GM21526 (cell line): Measurements from ENCODE around the gene PTCSC3.
"Not testable (repeated sequence)": the region's sequence is repeated elsewhere in the genome, so short reads cannot be mapped to it uniquely, and the experiment has no call there.

ENCODE experiments used
- ATAC-seq: cut with Tn5 transposase; IDR thresholded peaks from one replicate; pipeline ENCODE4 v1.9.1; 2021; ENCODE audit warnings: moderate library complexity; ENCODE audit not compliant: unreplicated experiment, low FRiP score

Gene PTCSC3

DNA sequence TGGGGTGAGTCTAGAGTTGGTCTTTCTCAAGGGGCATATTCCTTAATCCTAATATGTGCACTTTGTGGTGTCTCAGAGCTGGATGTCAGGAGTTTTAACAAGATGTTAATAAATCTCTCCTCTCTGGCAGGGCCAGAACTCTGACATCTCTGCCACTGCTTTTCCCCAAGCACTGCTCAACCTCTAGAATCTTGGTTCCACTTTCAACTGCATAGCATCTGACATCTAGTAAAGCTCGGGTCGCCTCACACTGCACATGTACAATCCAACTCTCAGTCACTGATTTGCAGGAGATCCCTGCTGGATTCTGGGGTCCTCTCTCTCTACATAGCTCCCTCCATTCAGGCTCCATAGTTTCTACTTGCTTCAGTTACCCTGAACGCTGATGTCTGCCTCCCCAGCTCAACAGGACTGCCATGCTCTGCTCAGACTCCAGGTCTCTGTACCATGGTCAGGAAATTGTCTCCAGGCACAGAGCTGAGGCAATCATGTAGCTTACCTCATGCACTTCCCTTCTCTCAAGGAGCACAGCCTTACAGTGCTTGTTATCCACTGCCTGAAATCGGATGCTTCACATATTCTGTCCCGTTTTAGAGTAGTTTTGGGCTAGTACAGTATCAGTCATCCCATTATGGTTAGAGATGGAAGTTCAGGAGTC, 1.6 kb downstream of the PTCSC3 start:
- ATAC-seq = no peak

DNA sequence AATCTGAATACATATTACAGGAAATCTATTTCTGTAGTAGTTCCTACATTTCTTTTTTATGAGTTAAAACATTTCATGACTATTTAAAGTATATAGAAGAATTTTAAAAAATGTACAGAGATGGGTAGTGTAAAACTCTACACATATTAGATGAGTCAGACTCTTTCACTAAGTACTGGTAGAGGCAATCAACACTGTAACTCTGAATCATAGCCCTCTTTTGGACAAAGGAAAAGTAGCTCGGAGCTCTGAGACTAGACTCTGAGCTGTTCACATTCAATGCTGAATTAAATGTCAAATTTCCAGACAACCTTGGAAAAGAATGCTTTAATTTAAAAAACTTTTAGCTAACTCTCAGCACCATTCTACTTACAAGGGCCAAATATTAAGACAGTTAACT, 3.4 kb downstream of the PTCSC3 start:
- ATAC-seq = no peak

DNA sequence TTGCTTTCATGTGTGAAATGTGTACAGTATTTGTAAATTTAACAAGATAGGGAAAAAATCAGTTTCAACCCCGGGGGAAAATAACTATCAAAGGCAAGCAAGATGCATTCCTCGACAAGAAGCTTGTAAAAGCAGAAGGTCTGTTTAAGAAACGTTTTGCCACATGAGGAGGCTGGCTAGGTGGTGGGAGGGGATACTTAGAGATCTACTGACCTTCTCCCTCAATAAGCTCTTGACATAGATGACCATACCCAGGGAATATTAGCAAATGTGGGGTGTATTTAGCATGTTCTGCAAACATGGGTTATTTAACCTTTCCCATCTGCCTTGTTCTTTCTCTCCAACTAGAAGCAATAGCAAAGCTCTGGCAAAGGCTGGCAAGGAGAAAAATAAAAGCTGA, 4.9 kb downstream of the PTCSC3 start:
- no peak for ATAC-seq

DNA sequence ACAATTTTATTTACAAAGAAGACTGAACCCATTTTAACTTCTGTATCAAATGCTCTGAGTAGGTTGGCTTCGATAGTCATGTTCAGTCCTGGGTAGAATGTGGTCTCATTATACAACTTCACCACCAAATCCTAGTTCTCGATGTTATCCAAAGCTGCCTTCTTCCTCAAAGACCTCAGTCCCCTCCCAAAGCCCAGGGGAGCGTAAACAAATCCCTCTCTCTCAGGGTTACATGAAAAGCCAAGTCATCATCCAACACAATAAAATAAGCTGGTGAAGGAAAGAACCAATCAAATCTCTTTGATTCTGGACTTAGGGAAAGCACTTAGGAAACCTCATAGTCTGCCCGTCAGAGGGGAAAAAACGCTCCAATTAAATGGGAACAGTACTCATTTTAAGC, 9.1 kb downstream of the PTCSC3 start:
- ATAC-seq = no peak

DNA sequence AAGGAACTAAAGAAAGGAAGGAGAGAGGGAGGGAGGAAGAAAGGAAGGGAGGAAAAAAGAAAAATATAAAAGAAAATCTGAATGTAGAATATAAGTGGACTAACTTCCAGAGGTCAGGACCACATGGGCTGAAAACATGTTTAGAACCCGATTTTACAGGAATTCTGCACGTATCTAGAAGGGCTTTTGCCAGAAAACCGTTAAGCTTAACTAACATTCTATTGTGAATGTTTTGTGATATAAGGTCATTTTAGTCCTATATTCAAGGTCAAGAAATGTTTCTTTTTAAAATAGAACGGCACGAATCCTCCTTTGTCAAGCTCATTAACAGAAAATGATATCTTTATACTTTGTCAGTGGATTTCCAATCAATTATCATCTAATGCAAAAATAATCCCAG, 13.1 kb downstream of the PTCSC3 start:
- no peak for ATAC-seq

DNA sequence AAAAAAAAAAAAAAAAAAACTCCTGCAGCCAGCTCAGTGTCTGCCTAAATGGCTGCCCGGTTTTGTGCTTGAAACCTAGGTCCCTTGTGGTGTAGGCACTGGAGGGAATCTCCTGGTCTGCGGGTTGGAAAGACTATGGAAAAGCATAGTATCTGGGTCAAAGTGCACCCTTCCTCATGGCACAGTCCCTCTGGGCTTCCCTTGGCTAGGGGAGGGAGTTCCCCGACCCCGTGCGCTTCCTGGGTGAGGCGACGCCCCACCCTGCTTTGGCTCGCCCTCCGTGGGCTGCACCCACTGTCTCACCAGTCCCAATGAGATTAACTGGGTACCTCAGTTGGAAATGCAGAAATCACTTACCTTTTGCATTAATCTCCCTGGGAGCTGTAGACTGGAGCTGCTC, 14.3 kb downstream of the PTCSC3 start:
- ATAC-seq = no peak

DNA sequence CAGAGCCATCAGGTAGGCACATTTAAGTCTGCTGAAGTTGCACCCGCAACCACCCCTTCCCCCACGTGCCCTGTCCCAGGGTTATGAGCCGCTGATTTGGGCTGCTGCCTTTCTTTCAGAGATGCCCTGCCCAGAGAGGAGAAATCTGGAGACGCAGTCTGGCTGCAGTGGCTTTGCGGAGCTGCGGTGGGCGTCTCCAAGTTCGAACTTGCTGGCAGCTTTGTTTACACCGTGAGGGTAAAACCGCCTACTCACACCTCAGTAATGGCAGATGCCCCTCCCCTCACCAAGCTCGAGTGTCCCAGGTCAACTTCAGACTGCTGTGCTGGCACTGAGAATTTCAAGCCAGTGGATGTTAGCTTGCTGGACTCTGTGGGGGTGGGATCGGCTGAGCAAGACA, 14.7 kb downstream of the PTCSC3 start:
- ATAC-seq = no peak

DNA sequence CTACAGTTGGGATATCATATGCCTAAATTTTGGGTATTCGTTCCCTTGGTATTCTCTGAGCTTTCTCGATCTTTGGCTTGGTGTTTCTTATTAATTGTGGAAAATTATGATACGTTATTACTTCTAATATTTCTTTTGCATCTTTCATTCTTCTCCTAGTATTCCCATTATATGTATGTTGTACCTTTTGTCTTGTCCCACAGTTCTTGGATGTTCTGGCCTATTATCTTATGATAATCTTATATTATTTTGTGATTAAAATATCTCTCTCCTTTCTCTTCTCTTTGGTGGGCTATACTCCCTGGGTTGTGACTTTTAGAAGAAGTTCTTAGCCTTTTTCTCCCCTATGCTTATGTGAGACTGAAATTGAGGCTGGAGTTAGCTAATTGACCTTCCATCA, 25.2 kb downstream of the PTCSC3 start:
- ATAC-seq = no peak

DNA sequence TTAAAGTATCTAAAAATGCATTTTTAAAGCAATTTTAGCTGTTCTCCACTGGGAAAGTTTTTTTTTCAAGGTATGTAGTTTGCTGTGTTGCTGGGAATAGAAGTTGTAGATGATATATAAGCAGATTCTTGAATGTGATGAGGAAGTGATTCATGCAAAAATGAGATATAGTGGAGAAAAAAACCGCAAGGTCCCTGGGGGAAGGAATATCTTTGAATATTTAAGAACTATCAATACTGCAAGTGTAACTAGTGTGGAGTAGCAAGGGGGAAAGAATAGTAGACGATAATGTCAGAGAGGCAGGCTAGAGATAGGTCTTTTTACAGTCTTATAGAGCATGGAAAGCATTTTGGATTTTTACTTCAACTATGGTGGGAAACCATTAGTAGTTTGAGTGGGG, 42.5 kb downstream of the PTCSC3 start:
- ATAC-seq = no peak

DNA sequence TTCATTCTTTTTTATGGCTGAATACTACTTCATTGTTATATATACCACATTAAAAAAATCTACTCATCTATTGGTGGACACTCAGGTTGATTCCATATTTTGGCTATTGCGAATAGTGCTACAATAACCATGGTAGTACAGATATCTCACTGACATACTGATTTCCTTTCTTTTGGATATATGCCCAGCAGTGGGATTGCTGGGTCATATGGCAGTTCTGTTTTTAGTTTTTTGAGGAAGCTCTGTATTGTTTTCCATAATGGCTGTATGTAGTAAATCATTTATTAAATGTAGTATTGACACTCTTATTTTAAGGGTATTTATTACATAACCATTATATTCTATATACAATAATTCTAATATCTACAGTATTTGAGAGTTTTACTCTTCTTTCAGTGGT, 43.7 kb downstream of the PTCSC3 start:
- ATAC-seq = no peak

DNA sequence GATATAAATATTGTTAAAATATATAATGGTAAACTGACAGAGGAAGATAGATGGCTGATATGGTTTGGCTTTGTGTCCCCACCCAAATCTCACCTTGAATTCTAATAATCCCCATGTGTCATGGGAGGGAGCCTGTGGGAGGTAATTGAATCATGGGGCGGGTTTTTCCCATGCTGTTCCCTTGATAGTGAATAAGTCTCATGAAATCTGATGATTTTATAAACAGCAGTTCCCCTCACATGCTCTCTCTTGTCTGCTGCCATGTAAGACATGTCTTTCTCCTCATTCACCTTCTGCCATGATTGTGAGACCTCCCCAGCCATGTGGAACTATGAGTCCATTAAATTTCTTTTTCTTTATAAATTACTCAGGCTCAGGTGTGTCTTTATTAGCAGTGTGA, 46.3 kb downstream of the PTCSC3 start:
- ATAC-seq = no peak

DNA sequence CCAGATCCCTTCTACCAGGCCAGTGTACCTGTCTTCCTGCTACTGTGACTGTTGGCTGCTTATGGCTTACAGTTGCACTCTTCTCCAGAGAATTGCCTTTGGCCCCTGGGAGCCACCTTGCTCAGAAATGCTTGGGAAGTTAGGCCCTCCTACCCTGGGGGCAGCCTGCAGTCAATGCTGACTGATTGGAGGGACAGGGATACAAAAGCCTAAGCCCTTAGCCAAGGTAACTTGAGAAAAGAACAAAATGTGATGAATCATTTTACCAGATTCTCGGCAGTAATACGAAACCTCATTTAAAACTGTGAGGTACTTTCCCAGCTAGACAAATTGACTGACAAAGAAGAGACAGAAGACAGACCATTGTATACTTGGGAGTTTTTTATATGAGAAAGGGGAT, 47.3 kb downstream of the PTCSC3 start:
- no peak for ATAC-seq

DNA sequence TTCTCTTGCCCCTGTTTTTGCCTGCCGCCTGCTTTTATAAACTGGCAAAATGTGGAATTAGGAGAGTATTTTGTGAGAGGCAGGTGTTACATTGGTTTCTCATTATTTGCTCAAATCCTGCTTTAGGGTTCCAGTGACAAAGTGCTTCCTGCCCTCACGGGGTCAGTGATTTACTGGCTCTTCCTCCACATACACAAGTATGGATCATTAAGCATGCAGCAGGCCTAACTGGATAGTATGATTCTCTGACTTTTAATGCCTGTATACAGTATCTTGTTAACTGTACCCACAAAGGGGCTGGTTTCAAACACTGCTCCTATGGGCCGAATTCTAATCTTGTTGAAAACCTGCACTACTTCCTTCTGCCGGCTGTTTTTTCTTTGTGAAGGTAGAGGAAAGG, 63.2 kb downstream of the PTCSC3 start:
- ATAC-seq = no peak

DNA sequence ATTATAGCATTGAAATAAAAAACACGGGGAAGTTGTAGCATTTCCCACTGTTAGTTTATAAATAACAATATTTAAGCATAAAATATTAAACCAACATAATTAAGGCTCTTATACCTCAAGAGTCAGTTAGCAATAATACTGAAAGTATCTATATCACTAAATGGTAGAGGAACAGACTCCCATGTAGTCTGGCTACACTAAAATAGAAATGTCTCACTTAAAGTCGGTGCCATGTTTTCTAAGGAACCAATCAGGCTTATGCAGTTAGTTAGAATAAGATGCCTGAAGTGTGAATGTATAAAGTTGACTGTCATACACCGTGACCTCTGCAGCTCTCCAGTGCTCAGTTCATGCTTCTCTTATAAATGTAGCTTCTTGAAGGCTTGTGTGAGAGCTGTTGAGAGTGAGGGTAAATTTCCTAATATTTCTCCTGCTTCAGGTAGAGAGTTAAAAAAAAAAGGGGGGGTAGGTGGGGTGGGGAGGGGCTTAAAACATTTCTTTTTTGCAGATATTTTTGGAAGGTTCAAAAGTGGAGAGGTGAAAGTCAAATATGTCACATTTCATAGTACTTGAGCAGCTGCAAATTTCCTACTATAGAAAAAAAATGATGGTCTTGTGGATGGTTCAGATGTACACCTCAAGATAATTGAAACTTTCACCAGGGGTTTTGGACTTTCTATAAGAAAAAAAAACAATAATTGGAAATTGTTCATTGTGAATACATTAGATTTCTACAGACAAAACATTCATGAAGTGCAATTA, 64.5 kb downstream of the PTCSC3 start:
- ATAC-seq = no peak

DNA sequence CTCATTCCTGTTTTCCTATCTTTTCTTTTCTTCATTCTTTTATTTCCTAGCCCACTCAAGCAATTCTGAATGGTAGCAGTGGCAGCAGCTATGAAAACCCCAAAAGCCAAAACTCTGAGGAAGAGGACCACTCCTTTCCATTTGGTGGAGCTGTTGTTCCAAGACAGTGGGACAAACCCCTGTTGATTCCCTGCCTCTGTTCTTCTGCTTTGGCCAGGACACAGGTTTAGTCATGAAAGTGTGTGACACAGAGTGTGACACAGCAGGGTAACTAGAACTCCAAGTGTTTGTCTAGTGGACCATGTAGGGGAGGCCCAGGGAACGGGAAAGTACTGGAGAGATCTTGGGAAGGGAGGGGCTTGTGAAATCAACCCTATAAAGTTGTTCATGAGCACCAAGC, 71.1 kb downstream of the PTCSC3 start:
- no peak for ATAC-seq

DNA sequence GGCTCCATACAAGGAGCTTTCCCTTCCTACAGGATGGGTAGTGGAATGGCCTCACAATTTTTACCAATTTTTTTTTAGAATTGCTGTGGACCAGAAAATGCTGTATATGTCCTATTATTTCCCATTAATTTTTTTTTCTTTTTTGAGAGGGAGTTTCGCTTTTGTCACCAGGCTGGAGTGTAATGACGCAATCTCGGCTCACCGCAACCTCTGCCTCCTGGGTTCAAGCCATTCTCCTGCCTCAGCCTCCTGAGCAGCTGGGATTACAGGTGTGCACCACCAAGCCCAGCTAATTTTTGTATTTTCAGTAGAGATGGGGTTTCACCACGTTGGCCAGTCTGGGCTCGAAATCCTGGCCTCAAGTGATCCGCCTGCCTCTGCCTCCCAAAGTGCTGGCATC, 72.3 kb downstream of the PTCSC3 start:
- not testable (repeated sequence) for ATAC-seq

DNA sequence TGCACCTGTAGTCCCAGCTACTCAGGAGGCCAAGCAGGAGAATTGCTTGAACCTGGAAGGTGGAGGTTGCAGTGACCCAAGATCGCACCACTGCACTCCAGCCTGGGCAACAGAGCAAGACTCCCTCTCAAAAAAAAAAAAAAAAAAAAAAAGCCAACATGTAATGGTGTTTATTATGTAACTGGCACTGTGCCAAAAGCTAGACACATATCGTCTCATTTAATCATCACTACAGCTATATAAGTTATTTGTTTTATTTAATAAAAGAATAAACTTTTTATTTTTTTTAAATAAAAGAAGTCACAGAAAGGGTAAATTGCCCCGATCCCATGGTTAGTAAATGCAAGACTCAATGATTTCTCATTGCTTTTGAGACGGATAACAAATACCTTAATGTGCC, 76.9 kb downstream of the PTCSC3 start:
- ATAC-seq = no peak

DNA sequence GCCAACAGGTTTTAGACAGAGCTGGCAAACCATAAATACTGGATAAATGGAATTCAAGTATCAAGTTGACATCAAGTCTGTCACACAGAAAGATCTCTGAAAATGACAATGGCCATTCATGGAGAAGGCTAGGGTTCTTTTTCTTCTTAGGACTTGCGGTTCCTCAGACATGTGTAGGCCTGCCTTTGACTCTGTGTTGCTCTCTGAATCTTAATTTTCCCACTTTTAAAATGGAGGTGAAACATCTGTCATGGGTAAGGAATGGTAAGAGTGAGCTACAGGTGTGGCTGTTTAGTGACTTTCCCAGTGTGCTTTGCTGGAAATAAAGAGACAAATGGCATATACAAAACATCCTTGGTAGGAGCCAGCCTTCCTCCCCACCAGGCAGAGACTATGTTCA, 79.2 kb downstream of the PTCSC3 start:
- ATAC-seq = no peak

DNA sequence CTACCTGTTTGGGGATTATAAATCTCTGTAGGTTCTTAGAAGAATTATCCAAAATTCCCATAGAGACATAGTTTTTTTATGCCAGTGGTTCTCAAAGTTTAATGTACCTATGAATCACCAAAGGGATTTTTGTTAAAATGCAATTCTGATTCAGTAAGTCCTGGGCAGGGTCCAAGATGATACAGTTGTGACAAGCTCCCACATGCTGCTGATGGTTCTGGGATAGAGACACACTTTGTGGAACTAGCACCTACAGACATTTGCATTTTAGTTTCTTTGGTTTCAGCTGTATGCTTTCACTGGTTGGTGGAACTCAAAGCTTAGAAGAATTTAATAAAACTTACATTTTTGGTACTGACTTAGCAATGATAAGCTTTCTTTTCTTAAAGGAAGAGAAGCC, 80.4 kb downstream of the PTCSC3 start:
- ATAC-seq = no peak

DNA sequence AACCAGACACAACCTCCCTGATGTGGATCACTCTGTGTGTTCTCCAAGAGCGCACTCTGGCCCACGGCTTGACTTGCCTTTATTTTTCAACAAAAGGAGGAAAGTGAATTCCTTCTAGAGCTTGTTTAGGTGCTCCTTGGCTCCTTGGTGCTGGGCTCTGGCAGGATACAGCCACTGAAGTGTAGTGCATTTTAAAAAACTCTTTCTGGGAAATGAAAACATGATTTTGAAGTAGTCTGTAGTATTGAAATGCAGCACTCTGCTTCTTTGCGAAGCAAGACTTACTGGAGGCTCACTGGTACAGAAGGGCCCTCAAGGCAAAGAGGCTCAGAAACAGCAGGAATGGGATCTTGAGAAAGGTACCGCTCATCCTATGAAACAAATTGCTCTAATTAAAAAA, 81.6 kb downstream of the PTCSC3 start:
- no peak for ATAC-seq

DNA sequence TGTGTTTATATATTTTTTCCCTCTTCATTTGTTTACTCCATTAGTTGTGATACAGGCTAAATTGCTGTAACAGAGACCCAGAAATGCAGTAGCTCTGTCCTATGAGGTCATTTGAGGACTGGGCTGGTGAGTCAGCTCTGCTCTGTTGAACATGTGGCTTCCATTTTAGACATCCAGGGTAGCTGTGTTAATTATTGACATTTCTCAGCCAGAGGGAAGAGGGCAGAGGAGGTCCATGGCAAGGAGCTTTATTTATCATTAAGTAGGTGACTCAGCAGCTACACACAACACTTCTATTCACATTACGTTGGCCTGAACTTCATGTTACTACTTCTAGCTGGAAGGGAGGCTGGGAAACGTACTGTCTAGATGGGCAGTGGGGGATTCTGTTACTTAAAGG, 85.4 kb downstream of the PTCSC3 start:
- no peak for ATAC-seq

DNA sequence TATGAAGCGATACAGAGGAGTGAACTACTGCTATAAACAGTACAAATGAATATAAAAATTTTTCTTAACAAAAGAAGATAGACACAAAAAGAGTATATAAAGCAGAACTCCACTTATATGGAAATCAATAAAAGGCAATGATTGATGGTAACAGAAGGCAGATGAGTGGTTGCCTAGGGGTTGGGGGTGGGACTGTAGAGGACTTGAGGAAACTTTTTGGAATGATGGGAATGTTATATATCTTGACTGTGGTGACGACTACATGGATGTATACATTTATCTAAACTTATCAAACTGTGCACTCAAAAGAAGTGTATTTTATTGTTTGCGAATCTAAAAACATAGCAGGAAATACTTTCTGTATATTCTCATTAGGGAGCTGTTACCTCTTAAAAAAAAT, 89.1 kb downstream of the PTCSC3 start:
- no peak for ATAC-seq
